Measurements from ENCODE around the gene OBP2A. TPM values are rescaled to one million over a fixed set of nuclear protein-coding genes. Genes with fewer than 3 reads are reported as not detected.
"Not testable (repeated sequence)": the region's sequence is repeated elsewhere in the genome, so short reads cannot be mapped to it uniquely, and the experiment has no call there.

Gene OBP2A
- total and polyA plus RNA-seq, 12 donors: not detected

DNA sequence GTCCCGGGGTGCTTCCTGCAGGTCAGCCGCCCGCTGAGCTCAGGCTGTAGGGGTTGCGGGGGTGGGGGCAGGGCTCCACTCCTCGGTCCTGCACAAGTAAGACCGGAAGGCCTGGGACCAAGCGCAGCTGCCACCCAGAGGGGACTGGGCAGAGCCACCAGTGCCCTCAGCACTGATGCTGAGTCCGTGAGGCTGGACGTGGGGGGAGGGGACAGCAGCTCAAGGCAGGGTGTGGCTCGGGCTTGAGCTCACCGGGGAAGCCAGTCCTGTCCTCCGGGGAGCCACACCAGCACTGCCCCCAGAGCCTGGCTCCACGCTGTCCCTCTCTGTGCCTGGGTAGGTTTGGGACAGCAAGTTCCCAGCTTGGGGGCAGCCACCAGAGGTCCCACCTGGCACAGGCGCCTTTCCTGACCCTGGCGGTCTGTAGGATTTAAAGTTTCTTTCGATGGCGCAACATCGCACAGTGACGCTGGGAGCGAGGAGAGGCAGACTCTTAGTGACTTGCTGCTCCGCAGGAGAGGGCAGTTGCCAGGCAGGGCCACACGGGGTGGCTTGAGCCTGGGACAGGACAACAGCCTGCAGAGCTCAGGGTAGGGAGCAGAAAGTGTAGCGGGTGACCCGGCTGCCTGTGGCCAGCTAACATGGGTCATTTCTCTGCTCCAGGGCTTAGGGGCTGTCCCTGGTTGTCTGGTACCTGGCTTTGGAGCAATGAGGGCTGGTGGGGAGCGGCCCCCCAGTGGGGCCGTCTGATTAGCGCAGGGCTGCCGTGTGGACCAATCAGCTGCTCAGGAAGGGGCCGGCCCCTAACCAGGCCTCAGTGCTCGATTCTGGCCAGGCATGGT lies 19.0 kb upstream of the OBP2A start:
- H3K27ac ChIP-seq: no peak overlapping the region
- ATAC-seq (peak in 1 of 8 donors; percentile 23), DNase-seq (no peak)
- peaks cover 0 to 9% (median 0%) of the 10 kb centered on the region in 11 donors for H3K9me3 ChIP-seq
- WGBS, 2 donors: 68 to 69% methylated on average over 30 of the region's 30 CpGs
- peaks cover 0 to 40% (median 23%) of the 10 kb centered on the region in 7 donors for H3K27me3 ChIP-seq
- no peaks in the 10 kb centered on the region for H3K36me3 ChIP-seq
- H3K4me1 ChIP-seq: no peaks in the 10 kb centered on the region
- intact Hi-C loops (cut with DNase I): no loop called here
- TF ChIP-seq, protein P1, sequence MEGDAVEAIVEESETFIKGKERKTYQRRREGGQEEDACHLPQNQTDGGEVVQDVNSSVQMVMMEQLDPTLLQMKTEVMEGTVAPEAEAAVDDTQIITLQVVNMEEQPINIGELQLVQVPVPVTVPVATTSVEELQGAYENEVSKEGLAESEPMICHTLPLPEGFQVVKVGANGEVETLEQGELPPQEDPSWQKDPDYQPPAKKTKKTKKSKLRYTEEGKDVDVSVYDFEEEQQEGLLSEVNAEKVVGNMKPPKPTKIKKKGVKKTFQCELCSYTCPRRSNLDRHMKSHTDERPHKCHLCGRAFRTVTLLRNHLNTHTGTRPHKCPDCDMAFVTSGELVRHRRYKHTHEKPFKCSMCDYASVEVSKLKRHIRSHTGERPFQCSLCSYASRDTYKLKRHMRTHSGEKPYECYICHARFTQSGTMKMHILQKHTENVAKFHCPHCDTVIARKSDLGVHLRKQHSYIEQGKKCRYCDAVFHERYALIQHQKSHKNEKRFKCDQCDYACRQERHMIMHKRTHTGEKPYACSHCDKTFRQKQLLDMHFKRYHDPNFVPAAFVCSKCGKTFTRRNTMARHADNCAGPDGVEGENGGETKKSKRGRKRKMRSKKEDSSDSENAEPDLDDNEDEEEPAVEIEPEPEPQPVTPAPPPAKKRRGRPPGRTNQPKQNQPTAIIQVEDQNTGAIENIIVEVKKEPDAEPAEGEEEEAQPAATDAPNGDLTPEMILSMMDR (IDR thresholded peaks at IDR 0.05): no peak
- H3K4me3 ChIP-seq: no peak overlapping the region

DNA sequence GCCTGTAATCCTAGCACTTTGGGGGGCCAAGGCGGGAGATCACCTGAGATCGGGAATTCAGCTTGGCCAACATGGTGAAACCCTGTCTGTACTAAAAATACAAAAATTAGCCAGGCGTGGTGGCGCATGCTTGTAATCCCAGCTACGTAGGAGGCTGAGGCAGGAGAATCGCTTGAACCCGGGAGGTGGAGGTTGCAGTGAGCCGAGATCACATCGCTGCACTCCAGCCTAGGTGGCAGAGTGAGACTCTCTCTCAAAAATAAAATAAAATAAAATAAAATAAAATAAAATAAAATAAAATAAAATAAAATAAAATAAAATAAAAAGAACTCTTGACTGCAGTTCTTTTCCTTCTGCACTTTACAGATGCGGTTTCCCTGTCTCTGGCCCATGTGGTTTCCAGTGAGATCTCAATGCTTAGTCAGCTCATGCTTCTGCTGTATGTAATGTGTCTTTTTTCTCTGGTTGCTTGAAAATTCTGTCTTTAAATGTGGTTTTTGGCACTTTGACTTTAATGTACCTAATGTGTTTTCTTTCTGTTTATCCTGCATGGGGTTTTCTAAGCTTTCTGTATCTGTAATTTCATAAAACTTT lies 17.0 kb upstream of the OBP2A start:
- H3K27me3 ChIP-seq: peaks cover 0 to 31% (median 14%) of the 10 kb centered on the region in 7 donors
- H3K4me1 ChIP-seq; H3K27ac ChIP-seq; ATAC-seq; intact Hi-C loops (cut with DNase I); H3K9me3 ChIP-seq; H3K36me3 ChIP-seq; DNase-seq; H3K4me3 ChIP-seq: not testable (repeated sequence)
- WGBS, 2 donors: 96 to 97% methylated on average over 10 of the region's 10 CpGs

DNA sequence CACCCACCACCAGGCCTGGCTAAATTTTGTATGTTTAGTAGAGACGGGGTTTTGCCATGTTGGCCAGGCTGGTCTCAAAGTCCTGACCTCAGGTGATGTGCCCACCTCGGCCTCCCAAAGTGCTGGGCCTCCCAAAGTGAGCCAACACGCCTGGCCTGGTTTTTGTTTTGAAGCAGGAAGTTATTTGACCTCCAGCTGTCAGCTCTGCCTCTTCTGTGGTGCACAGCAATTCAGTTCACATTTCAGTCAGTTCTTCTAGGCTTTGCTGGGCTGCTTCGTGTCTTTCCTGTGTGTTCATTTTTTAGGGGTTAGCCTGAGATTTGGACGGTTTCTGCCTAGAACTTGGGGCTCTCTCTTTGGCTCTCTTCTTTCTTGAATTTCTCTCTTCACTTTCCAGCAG lies 15.8 kb upstream of the OBP2A start:
- H3K9me3 ChIP-seq: peaks cover 0 to 9% (median 0%) of the 10 kb centered on the region in 11 donors
- no peak overlapping the region for H3K27ac ChIP-seq
- 79 to 88% methylated on average over 5 of the region's 5 CpGs for WGBS, 2 donors
- no peak for ATAC-seq
- H3K4me3 ChIP-seq: no peak overlapping the region
- intact Hi-C loops (cut with DNase I): no loop called here
- H3K27me3 ChIP-seq: peaks cover 0 to 18% (median 5%) of the 10 kb centered on the region in 7 donors
- DNase-seq: no peak
- no peaks in the 10 kb centered on the region for H3K36me3 ChIP-seq
- H3K4me1 ChIP-seq: peaks cover 0 to 3% (median 0%) of the 10 kb centered on the region in 9 donors
- TF ChIP-seq, protein P1 (IDR thresholded peaks at IDR 0.05): no peak

DNA sequence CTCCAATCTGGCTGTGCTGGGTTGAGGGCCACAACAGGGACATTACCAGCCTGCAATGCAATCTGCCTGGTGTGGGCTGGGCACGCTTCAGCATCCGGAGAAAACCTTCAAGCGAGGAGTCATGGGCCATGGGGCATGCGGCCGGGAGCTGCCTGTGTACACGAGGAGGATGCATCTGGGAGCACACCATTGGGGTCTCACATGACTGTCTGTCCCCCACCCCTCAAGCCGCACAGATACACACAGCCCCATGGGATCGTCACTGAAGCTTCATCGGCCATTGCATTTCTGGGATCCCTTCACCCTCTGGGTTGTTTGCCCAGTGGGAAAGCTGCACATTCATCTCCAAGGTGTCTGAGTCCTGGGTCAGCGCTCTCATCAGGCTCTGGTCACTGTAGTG lies 14.8 kb upstream of the OBP2A start:
- no peaks in the 10 kb centered on the region for H3K36me3 ChIP-seq
- WGBS, 2 donors: 94 to 95% methylated on average over 10 of the region's 10 CpGs
- peaks cover 0 to 9% (median 0%) of the 10 kb centered on the region in 11 donors for H3K9me3 ChIP-seq
- H3K27ac ChIP-seq: no peak overlapping the region
- H3K4me3 ChIP-seq: no peak overlapping the region
- DNase-seq (no peak), ATAC-seq (no peak)
- intact Hi-C loops (cut with DNase I): no loop called here
- peaks cover 0 to 13% (median 5%) of the 10 kb centered on the region in 7 donors for H3K27me3 ChIP-seq
- TF ChIP-seq, protein P1 (IDR thresholded peaks at IDR 0.05): no peak
- H3K4me1 ChIP-seq: peaks cover 0 to 3% (median 0%) of the 10 kb centered on the region in 9 donors
